ENCODE measurements around the gene C2CD4D.

DNA sequence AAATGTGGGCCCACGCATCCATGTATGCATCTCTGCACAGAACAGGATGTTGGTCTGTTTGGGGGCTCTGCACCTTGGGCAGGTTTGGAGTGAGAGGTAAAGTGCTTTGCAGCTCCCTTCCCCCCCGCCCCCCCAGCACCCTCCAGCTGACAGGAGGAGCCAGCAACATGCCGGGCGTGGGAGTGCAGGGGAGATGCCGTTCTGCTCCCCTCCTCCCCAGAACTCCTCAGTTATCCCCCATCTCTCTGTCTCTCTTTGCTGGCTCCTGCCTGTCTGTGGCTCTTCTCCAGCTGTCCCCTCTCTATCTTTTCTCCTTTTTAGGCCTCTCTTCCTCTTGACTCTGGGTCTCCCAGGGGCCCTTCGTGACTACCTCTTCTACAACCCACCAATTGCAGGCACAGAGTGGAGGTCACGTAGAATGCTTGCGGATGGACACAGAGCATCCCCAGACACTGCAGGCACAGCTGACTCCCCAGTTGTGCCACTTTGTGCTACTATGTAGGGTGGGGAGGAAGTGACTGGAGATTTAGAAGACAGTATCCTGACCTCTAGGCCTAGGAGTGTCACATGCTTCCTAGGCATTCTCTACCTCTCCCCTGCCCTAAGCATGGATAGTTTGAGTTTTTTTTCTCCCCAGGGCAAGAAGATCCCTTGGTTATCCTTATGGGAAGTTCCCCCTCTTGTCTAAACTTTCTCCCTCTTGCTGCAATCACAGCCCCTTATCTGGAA lies 6.3 kb downstream of the C2CD4D start:
- TF ChIP-seq ZNF274 (IDR thresholded peaks at IDR 0.05; ENCODE audit: low read depth, low read length) (no peak), SUZ12 (IDR thresholded peaks at IDR 0.05; ENCODE audit: extremely low read depth, insufficient read depth, insufficient read length) (no peak), YY1 (IDR thresholded peaks at IDR 0.05; ENCODE audit: insufficient read depth, insufficient read length) (no peak)
